Measurements from ENCODE around the gene GTF2H4. TPM values are rescaled to one million over a fixed set of nuclear protein-coding genes. Genes with fewer than 3 reads are reported as not detected.

The GTF2H4 gene
- total and polyA plus RNA-seq, 12 donors, result 3.7 to 71.9 (median 29.9) TPM

- Histone ChIP-seq H3K4me1 (replicated peaks in 1 of 2) (peaks cover 0 to 4% of the 10 kb centered on the region in 2 donors), H3K27ac (no peak overlapping the region), H3K36me3 (replicated peaks in 1 of 2) (no peaks in the 10 kb centered on the region), H3K27me3 (peaks cover 7% of the 10 kb centered on the region), H3K4me3 (no peak overlapping the region), H3K9me3 (replicated peaks in 1 of 3) (no peaks in the 10 kb centered on the region)
- WGBS, 4 donors, result 71 to 88% (median 80%) methylated on average over 5 of the region's 5 CpGs
- DNase-seq, result no peak
- intact Hi-C loops (cut with DNase I), result no loop called here
- TF ChIP-seq CTCF (IDR thresholded peaks at IDR 0.05) (no peak), POLR2A (IDR thresholded peaks at IDR 0.05) (no peak)
Measured at GRCh38 chr6:30945281-30945680, 37.3 kb downstream of the GTF2H4 start.

- H3K27me3 ChIP-seq, result peaks cover 7% of the 10 kb centered on the region
- no peak for DNase-seq
- TF ChIP-seq POLR2A (IDR thresholded peaks at IDR 0.05) (no peak), CTCF (IDR thresholded peaks at IDR 0.05) (no peak)
- WGBS, 4 donors, result 75 to 83% (median 80%) methylated on average over 4 of the region's 4 CpGs
- intact Hi-C loops (cut with DNase I), result no loop called here
- peaks cover 0 to 4% of the 10 kb centered on the region in 2 donors for H3K4me1 ChIP-seq (replicated peaks in 1 of 2)
- H3K36me3 ChIP-seq (replicated peaks in 1 of 2), result no peaks in the 10 kb centered on the region
- H3K4me3 ChIP-seq, result no peak overlapping the region
- no peak overlapping the region for H3K27ac ChIP-seq
- no peaks in the 10 kb centered on the region for H3K9me3 ChIP-seq (replicated peaks in 1 of 3)
Measured at GRCh38 chr6:30947231-30947630, 39.2 kb downstream of the GTF2H4 start.

- TF ChIP-seq POLR2A (IDR thresholded peaks at IDR 0.05), result no peak
- no peak for TF ChIP-seq CTCF (IDR thresholded peaks at IDR 0.05)
- Histone ChIP-seq H3K4me3 (no peak overlapping the region), H3K36me3 (replicated peaks in 1 of 2) (no peaks in the 10 kb centered on the region), H3K27ac (no peak overlapping the region), H3K27me3 (no peaks in the 10 kb centered on the region), H3K4me1 (replicated peaks in 1 of 2) (no peaks in the 10 kb centered on the region), H3K9me3 (replicated peaks in 1 of 3) (no peaks in the 10 kb centered on the region)
- WGBS, 4 donors, result 91 to 95% (median 93%) methylated on average over 6 of the region's 6 CpGs
- no peak for DNase-seq
- intact Hi-C loops (cut with DNase I), result no loop called here
Measured at GRCh38 chr6:30948811-30949210, 40.8 kb downstream of the GTF2H4 start.

GRCh38 chr6:30951907-30952469 lies 44.0 kb downstream of the GTF2H4 start:
- Histone ChIP-seq H3K27ac (no peak overlapping the region), H3K36me3 (replicated peaks in 1 of 2) (no peaks in the 10 kb centered on the region), H3K4me3 (no peak overlapping the region), H3K4me1 (replicated peaks in 1 of 2) (no peaks in the 10 kb centered on the region), H3K9me3 (replicated peaks in 1 of 3) (no peaks in the 10 kb centered on the region), H3K27me3 (no peaks in the 10 kb centered on the region)
- 75 to 89% (median 85%) methylated on average over 5 of the region's 5 CpGs for WGBS, 4 donors
- TF ChIP-seq CTCF (IDR thresholded peaks at IDR 0.05) (no peak), POLR2A (IDR thresholded peaks at IDR 0.05) (no peak)
- DNase-seq, result no peak
- intact Hi-C loops (cut with DNase I), result no loop called here

Measured in adrenal gland (tissue), 12 donors.